Measurements from ENCODE around the gene ACAP1. TPM values are rescaled to one million over a fixed set of nuclear protein-coding genes. Genes with fewer than 3 reads are reported as not detected.

Gene ACAP1
- total and polyA plus RNA-seq, 9 of the 15 experiments (the other 6 are each of a cell fraction or from before 2014, with no cell fraction given) = 0.15 to 8.5 (median 2.4) TPM

GRCh38 chr17:7394452-7395191 lies 58.3 kb downstream of the ACAP1 start, which contains the start of gene PLSCR3 (continued):
- TF ChIP-seq REST (IDR thresholded peaks at IDR 0.05; ENCODE audit: borderline replicate concordance) = no peak
- TF ChIP-seq REST (CRISPR knock-in tag; IDR thresholded peaks at IDR 0.05; ENCODE audit: low read depth) = no peak
- TF ChIP-seq EZH2 (IDR thresholded peaks at IDR 0.05; ENCODE audit: borderline replicate concordance, low read depth, low read length) = no peak
- TF ChIP-seq RAD51 (IDR thresholded peaks at IDR 0.05; ENCODE audit: borderline replicate concordance, low read depth) = no peak
- no peak for TF ChIP-seq HDGF (IDR thresholded peaks at IDR 0.05)
- peak; percentile 96 for TF ChIP-seq MGA (IDR thresholded peaks at IDR 0.05)

Measured in K562 (cell line).